ENCODE data around the gene TLE6.
"Not testable (repeated sequence)": the region's sequence is repeated elsewhere in the genome, so short reads cannot be mapped to it uniquely, and the experiment has no call there.

The TLE6 gene

GRCh38 chr19:2973229-2973628, 4.1 kb upstream of the TLE6 start:
- no peak for DNase-seq (ENCODE audit: extremely low read depth in 1 of 2, low read depth in 1 of 2)

- peak in 1 of 2 donors; percentile 11 for DNase-seq (ENCODE audit: extremely low read depth in 1 of 2, low read depth in 1 of 2)
Measured at GRCh38 chr19:2974342-2975041, 2.9 kb upstream of the TLE6 start.

- DNase-seq (ENCODE audit: extremely low read depth in 1 of 2, low read depth in 1 of 2) = no peak
Measured at GRCh38 chr19:2976609-2977000, 759 bp upstream of the TLE6 start.

GRCh38 chr19:2977746-2978138, 378 bp downstream of the TLE6 start:
- DNase-seq (ENCODE audit: extremely low read depth in 1 of 2, low read depth in 1 of 2) = no peak

GRCh38 chr19:2978166-2978767, 903 bp downstream of the TLE6 start:
- no peak for DNase-seq (ENCODE audit: extremely low read depth in 1 of 2, low read depth in 1 of 2)

- DNase-seq (ENCODE audit: extremely low read depth in 1 of 2, low read depth in 1 of 2) = no peak
Measured at GRCh38 chr19:2978772-2979171, 1.4 kb downstream of the TLE6 start.

GRCh38 chr19:2981898-2982297, 4.5 kb downstream of the TLE6 start:
- DNase-seq (ENCODE audit: extremely low read depth in 1 of 2, low read depth in 1 of 2) = no peak

- no peak for DNase-seq (ENCODE audit: extremely low read depth in 1 of 2, low read depth in 1 of 2)
Measured at GRCh38 chr19:2982561-2982960, 5.2 kb downstream of the TLE6 start.

GRCh38 chr19:2982983-2983350, 5.6 kb downstream of the TLE6 start:
- DNase-seq (ENCODE audit: extremely low read depth in 1 of 2, low read depth in 1 of 2) = no peak

- no peak for DNase-seq (ENCODE audit: extremely low read depth in 1 of 2, low read depth in 1 of 2)
Measured at GRCh38 chr19:2983351-2984214, 6.2 kb downstream of the TLE6 start.

GRCh38 chr19:2984215-2984528, 6.8 kb downstream of the TLE6 start:
- no peak for DNase-seq (ENCODE audit: extremely low read depth in 1 of 2, low read depth in 1 of 2)

- no peak for DNase-seq (ENCODE audit: extremely low read depth in 1 of 2, low read depth in 1 of 2)
Measured at GRCh38 chr19:2986951-2987524, 9.7 kb downstream of the TLE6 start.

- no peak for DNase-seq (ENCODE audit: extremely low read depth in 1 of 2, low read depth in 1 of 2)
Measured at GRCh38 chr19:2987797-2988196, 10.4 kb downstream of the TLE6 start.

- DNase-seq (ENCODE audit: extremely low read depth in 1 of 2, low read depth in 1 of 2) = no peak
Measured at GRCh38 chr19:2988568-2988967, 11.2 kb downstream of the TLE6 start.

- DNase-seq (ENCODE audit: extremely low read depth in 1 of 2, low read depth in 1 of 2) = no peak
Measured at GRCh38 chr19:2989236-2989946, 12.0 kb downstream of the TLE6 start.

GRCh38 chr19:2992333-2992732, 15.0 kb downstream of the TLE6 start:
- not testable (repeated sequence) for DNase-seq (ENCODE audit: extremely low read depth in 1 of 2, low read depth in 1 of 2)

GRCh38 chr19:2992958-2993357, 15.6 kb downstream of the TLE6 start:
- DNase-seq (ENCODE audit: extremely low read depth in 1 of 2, low read depth in 1 of 2) = no peak

- DNase-seq (ENCODE audit: extremely low read depth in 1 of 2, low read depth in 1 of 2) = no peak
Measured at GRCh38 chr19:2993579-2993978, 16.2 kb downstream of the TLE6 start.

- DNase-seq (ENCODE audit: extremely low read depth in 1 of 2, low read depth in 1 of 2) = no peak
Measured at GRCh38 chr19:2994588-2995131, 17.3 kb downstream of the TLE6 start.

- no peak for DNase-seq (ENCODE audit: extremely low read depth in 1 of 2, low read depth in 1 of 2)
Measured at GRCh38 chr19:2997720-2998119, 20.4 kb downstream of the TLE6 start.

GRCh38 chr19:2998642-2999041, 21.3 kb downstream of the TLE6 start:
- DNase-seq (ENCODE audit: extremely low read depth in 1 of 2, low read depth in 1 of 2) = no peak
